Neural cell (in vitro differentiated cells): ENCODE measurements around the gene GPR119. TPM values are rescaled to one million over a fixed set of nuclear protein-coding genes. Genes with fewer than 3 reads are reported as not detected.
"Not testable (repeated sequence)": the region's sequence is repeated elsewhere in the genome, so short reads cannot be mapped to it uniquely, and the experiment has no call there.

ENCODE experiments used
- H2AFZ ChIP-seq: fragments of 200-600, 300-800 bp; sonication (generic), shearing (Covaris generic); 2 replicates; pipeline ENCODE4 v1.6.0; 2014; ENCODE audit warnings: low read depth, mild to moderate bottlenecking, antibody characterized with exemption, low read length, moderate library complexity
- H3F3A ChIP-seq: fragments of 200-600 bp; shearing (Covaris generic); 2 replicates; pipeline ENCODE4 v1.6.1; 2016; ENCODE audit warnings: mild to moderate bottlenecking, moderate library complexity, mixed read lengths, antibody characterized with exemption, low read length; ENCODE audit not compliant: insufficient read depth, poor library complexity, severe bottlenecking
- H3K27ac ChIP-seq: fragments of 200-600, 300-800 bp; sonication (generic), shearing (Covaris generic); 2 replicates; pipeline ENCODE4 v1.5.1; 2014; ENCODE audit warnings: mild to moderate bottlenecking, low read length, moderate library complexity
- H3K27me3 ChIP-seq: fragments of 300-800, 200-600 bp; sonication (generic), shearing (Covaris generic); 2 replicates; pipeline ENCODE4 v1.6.0; 2014; ENCODE audit warnings: mild to moderate bottlenecking, low read depth, low read length, moderate library complexity; ENCODE audit not compliant: insufficient read depth
- H3K36me3 ChIP-seq: fragments of 300-800, 200-600 bp; sonication (generic), shearing (Covaris generic); 2 replicates; pipeline ENCODE4 v1.5.1; 2014; ENCODE audit warnings: mild to moderate bottlenecking, antibody characterized with exemption, low read length, moderate library complexity; ENCODE audit not compliant: insufficient read depth
- H3K4me2 ChIP-seq: fragments of 300-800, 200-600 bp; sonication (generic), shearing (Covaris generic); 2 replicates; pipeline ENCODE4 v1.6.0; 2014; ENCODE audit warnings: mild to moderate bottlenecking, low read length
- H3K4me3 ChIP-seq: fragments of 300-800, 200-600 bp; sonication (generic), shearing (Covaris generic); 2 replicates; pipeline ENCODE4 v1.5.1; 2014; ENCODE audit warnings: mild to moderate bottlenecking, low read length, moderate library complexity
- H3K79me2 ChIP-seq: fragments of 200-600 bp; shearing (Covaris generic); replicated peaks from 2 replicates; pipeline ENCODE4 v1.6.0; 2014; ENCODE audit warnings: mild to moderate bottlenecking, low read length, moderate library complexity; ENCODE audit not compliant: insufficient read depth
- H3K9ac ChIP-seq: fragments of 300-800, 200-600 bp; sonication (generic), shearing (Covaris generic); 2 replicates; pipeline ENCODE4 v1.6.1; 2016; ENCODE audit warnings: mild to moderate bottlenecking, low read length, mixed read lengths
- H3K9me2 ChIP-seq: fragments of 200-600 bp; shearing (Covaris generic); 2 replicates; pipeline ENCODE4 v1.6.1; 2016; ENCODE audit warnings: mild to moderate bottlenecking, low read length, mixed read lengths; ENCODE audit not compliant: insufficient read depth
- H3K9me3 ChIP-seq: fragments of 200-600, 300-800 bp; sonication (generic), shearing (Covaris generic); 2 replicates; pipeline ENCODE4 v1.6.1; 2016; ENCODE audit warnings: mild to moderate bottlenecking, mixed run types, low read length, moderate library complexity, mixed read lengths
- H4K20me1 ChIP-seq: fragments of 200-600 bp; shearing (Covaris generic); 2 replicates; pipeline ENCODE4 v1.6.1; 2016; ENCODE audit warnings: mild to moderate bottlenecking, mixed run types; ENCODE audit not compliant: insufficient read depth
- CTCF ChIP-seq: fragments of 450-650 bp; IDR thresholded peaks from 2 replicates; pipeline ENCODE4 v1.5.1; 2014; ENCODE audit warnings: antibody characterized with exemption, mild to moderate bottlenecking, moderate library complexity; ENCODE audit not compliant: poor library complexity, severe bottlenecking
- EP300 ChIP-seq: fragments of 450-650 bp; conservative IDR thresholded peaks from 2 replicates; pipeline ENCODE4 v1.6.1; 2014; ENCODE audit warnings: antibody characterized with exemption, mild to moderate bottlenecking, moderate library complexity; ENCODE audit not compliant: poor library complexity, severe bottlenecking
- EZH2 ChIP-seq: fragments of 200-600, 300-800 bp; shearing (Covaris generic), sonication (generic); IDR thresholded peaks from 2 replicates; pipeline ENCODE4 v1.6.1; 2014; ENCODE audit warnings: antibody characterized with exemption, low read length, borderline replicate concordance, mild to moderate bottlenecking; ENCODE audit not compliant: insufficient read depth, poor library complexity, severe bottlenecking
- MXI1 ChIP-seq: fragments of 450-650 bp; conservative IDR thresholded peaks from 2 replicates; pipeline ENCODE4 v1.6.1; 2014; ENCODE audit warnings: antibody characterized with exemption, mild to moderate bottlenecking; ENCODE audit not compliant: poor library complexity, severe bottlenecking
- POLR2AphosphoS5 ChIP-seq: IDR thresholded peaks from 2 replicates; pipeline ENCODE4 v1.6.1; 2012
- RAD21 ChIP-seq: fragments of 450-650 bp; conservative IDR thresholded peaks from 2 replicates; pipeline ENCODE4 v1.6.1; 2014; ENCODE audit warnings: antibody characterized with exemption, mild to moderate bottlenecking, moderate library complexity
- REST ChIP-seq: IDR thresholded peaks from 2 replicates; pipeline ENCODE4 v1.6.1; 2012; ENCODE audit warnings: borderline replicate concordance
- SMC3 ChIP-seq: fragments of 450-650 bp; conservative IDR thresholded peaks from 2 replicates; pipeline ENCODE4 v1.6.1; 2014; ENCODE audit warnings: antibody characterized with exemption, mild to moderate bottlenecking, moderate library complexity; ENCODE audit not compliant: poor library complexity
- TAF1 ChIP-seq: IDR thresholded peaks from 2 replicates; pipeline ENCODE4 v1.6.1; 2012; ENCODE audit warnings: low read depth
- polyA plus RNA-seq: library from polyadenylated mRNA; depleted of rRNA; stranded (reverse); fragments of >200 nt; gene quantifications from 2 replicates; pipeline ENCODE4 v1.2.3, GENCODE V29; 2014

GPR119 gene
- polyA plus RNA-seq, 1 donor from 2014 or later = not detected

- TF ChIP-seq EP300 (peak; percentile 10), RAD21 (no peak), REST (no peak), CTCF (no peak), TAF1 (no peak), MXI1 (peak; percentile 89), EZH2 (no peak), SMC3 (peak; percentile 41), POLR2AphosphoS5 (peak; percentile 67)
- Histone ChIP-seq H3K27me3 (no peaks in the 10 kb centered on the region), H2AFZ (no peak within 1 kb of the TSS), H3K4me3 (peak within 1 kb of the TSS; percentile 76), H3K79me2 (no peaks in the 10 kb centered on the region), H3K9me2 (no peaks in the 10 kb centered on the region), H3K9me3 (no peaks in the 10 kb centered on the region), H4K20me1 (no peaks in the 10 kb centered on the region), H3K4me2 (peak within 1 kb of the TSS; percentile 70), H3F3A (no peaks in the 10 kb centered on the region), H3K27ac (peak within 1 kb of the TSS; percentile 61), H3K9ac (peak within 1 kb of the TSS; percentile 68), H3K36me3 (no peaks in the 10 kb centered on the region)
These were observed 45.9 kb downstream of the GPR119 start, which contains the start of gene SLC25A14 for GRCh38 chrX:130339408-130340222. SLC25A14 (plus strand) TSS chrX:130339919; CDS start chrX:130340279, 360 bp downstream.

- H3K27ac ChIP-seq, H2AFZ ChIP-seq, H3F3A ChIP-seq, H3K79me2 ChIP-seq, H4K20me1 ChIP-seq, H3K9me2 ChIP-seq, H3K9ac ChIP-seq, H3K9me3 ChIP-seq, H3K36me3 ChIP-seq, H3K27me3 ChIP-seq, H3K4me2 ChIP-seq: not testable (repeated sequence)
- peak overlapping the region; percentile 76 for H3K4me3 ChIP-seq
These were observed 46.6 kb downstream of the GPR119 start for GRCh38 chrX:130338869-130339268.
